GM10248 (cell line): Measurements from ENCODE around the gene PPP1R12C.
A peak's percentile ranks its signal among the peaks of the same experiment; 100 is the strongest.
"Not testable (repeated sequence)": the region's sequence is repeated elsewhere in the genome, so short reads cannot be mapped to it uniquely, and the experiment has no call there.

Source experiments
- CTCF ChIA-PET: fragments of 300-600 bp; sonication (Branson Sonifier 250); formaldehyde crosslinking; extraction: SDS; loops from one replicate; lab custom pipeline; 2021; ENCODE audit warnings: antibody characterized with exemption; lab: Yijun Ruan, JAX
- POLR2A ChIA-PET: fragments of 350-650 bp; sonication (Branson Sonifier 250); formaldehyde crosslinking; extraction: SDS; loops from one replicate; lab custom pipeline; 2020; ENCODE audit warnings: antibody characterized with exemption; lab: Yijun Ruan, JAX
- DNase-seq: peaks from one replicate; pipeline ENCODE4 v3.0.0; 2012; ENCODE audit errors: extremely low spot score
- CTCF ChIP-seq: IDR thresholded peaks from 2 replicates; pipeline ENCODE4 v1.5.1; 2012; ENCODE audit warnings: mild to moderate bottlenecking, low read depth; ENCODE audit errors: extremely low read depth, missing control alignments, control extremely low read depth

Gene PPP1R12C

GRCh38 chr19:55068950-55069864 is 48.2 kb downstream of the PPP1R12C start:
- ChIA-PET CTCF (interaction anchor here (1.2 to 2.0 kb wide), 2 partner anchors 9 to 19 kb away, joined by 4 read pairs; no protein-coding TSS in a partner anchor), POLR2A (interaction anchor here (0.6 kb wide), 1 partner anchor 1050 kb away, joined by 4 read pairs; no protein-coding TSS in a partner anchor)
- no peak for TF ChIP-seq CTCF
- no peak for DNase-seq

GRCh38 chr19:55067869-55068268 is 49.6 kb downstream of the PPP1R12C start:
- ChIA-PET POLR2A (interaction anchor here (0.5 kb wide), 1 partner anchor 606 kb away, joined by 4 read pairs; no protein-coding TSS in a partner anchor), CTCF (interaction anchor here (1.2 kb wide), 1 partner anchor 8 kb away, joined by 4 read pairs; no protein-coding TSS in a partner anchor)
- no peak for TF ChIP-seq CTCF
- DNase-seq, result no peak

GRCh38 chr19:55066107-55066709 is 51.2 kb downstream of the PPP1R12C start:
- no peak for TF ChIP-seq CTCF
- POLR2A ChIA-PET, result no interaction called here
- CTCF ChIA-PET, result interaction anchor here (0.9 to 1.1 kb wide), 2 partner anchors 22 to 23 kb away, joined by 3 to 4 read pairs; no protein-coding TSS in a partner anchor
- DNase-seq, result no peak

GRCh38 chr19:55065516-55065915 is 51.9 kb downstream of the PPP1R12C start:
- DNase-seq, POLR2A ChIA-PET: not testable (repeated sequence)
- CTCF ChIA-PET, result interaction anchor here (0.9 to 1.1 kb wide), 2 partner anchors 23 to 24 kb away, joined by 3 to 4 read pairs; no protein-coding TSS in a partner anchor

DNA sequence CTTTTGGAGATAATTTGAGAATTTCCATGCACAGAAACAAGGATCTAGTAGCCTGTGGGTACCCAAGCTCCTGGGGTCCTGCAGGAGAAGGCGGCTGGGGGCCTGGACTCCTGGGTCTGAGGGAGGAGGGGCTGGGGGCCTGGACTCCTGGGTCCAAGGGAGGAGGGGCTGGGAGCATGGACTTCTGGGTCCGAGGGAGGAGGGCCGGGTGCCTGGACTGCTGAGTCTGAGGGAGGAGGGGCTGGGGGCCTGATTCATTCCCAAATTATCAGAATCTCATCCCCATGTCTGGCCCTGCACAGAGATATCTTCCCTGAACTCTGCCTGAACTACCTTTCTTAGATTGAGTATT is 54.0 kb downstream of the PPP1R12C start:
- TF ChIP-seq CTCF, result no peak
- ChIA-PET CTCF (interaction anchor here (1.0 to 1.5 kb wide), 3 partner anchors 17 to 440 kb away, joined by 3 to 5 read pairs (median 3); no protein-coding TSS in a partner anchor), POLR2A (interaction anchor here (1.2 kb wide), 1 partner anchor 653 kb away, joined by 3 read pairs; no protein-coding TSS in a partner anchor)
- no peak for DNase-seq

- ChIA-PET POLR2A (interaction anchor here (0.6 to 1.2 kb wide), 2 partner anchors 375 to 653 kb away, joined by 3 read pairs; no protein-coding TSS in a partner anchor), CTCF (interaction anchor here (1.0 to 1.5 kb wide), 3 partner anchors 18 to 441 kb away, joined by 3 to 5 read pairs (median 3); no protein-coding TSS in a partner anchor)
- peak; percentile 99 for DNase-seq
- no peak for TF ChIP-seq CTCF
These were observed 54.5 kb downstream of the PPP1R12C start, which contains the start of gene RDH13 for GRCh38 chr19:55062735-55063491. Gene RDH13, minus strand, starts transcription at chr19:55063148. Its CDS starts 116 bp downstream, at chr19:55063032.

GRCh38 chr19:55060287-55060686 is 57.1 kb downstream of the PPP1R12C start:
- CTCF ChIA-PET, result interaction anchor here (2.0 kb wide), 1 partner anchor 8 kb away, joined by 4 read pairs; no protein-coding TSS in a partner anchor
- POLR2A ChIA-PET, DNase-seq: not testable (repeated sequence)
